GM19467 (cell line): ENCODE measurements around the gene UBE2D4.
A peak's percentile ranks its signal among the peaks of the same experiment; 100 is the strongest.
"Not testable (repeated sequence)": the region's sequence is repeated elsewhere in the genome, so short reads cannot be mapped to it uniquely, and the experiment has no call there.

Experiments
- ATAC-seq: cut with Tn5 transposase; IDR thresholded peaks from one replicate; pipeline ENCODE4 v1.9.1; 2021; ENCODE audit warnings: mild to moderate bottlenecking, moderate library complexity; ENCODE audit not compliant: unreplicated experiment

Gene UBE2D4

DNA sequence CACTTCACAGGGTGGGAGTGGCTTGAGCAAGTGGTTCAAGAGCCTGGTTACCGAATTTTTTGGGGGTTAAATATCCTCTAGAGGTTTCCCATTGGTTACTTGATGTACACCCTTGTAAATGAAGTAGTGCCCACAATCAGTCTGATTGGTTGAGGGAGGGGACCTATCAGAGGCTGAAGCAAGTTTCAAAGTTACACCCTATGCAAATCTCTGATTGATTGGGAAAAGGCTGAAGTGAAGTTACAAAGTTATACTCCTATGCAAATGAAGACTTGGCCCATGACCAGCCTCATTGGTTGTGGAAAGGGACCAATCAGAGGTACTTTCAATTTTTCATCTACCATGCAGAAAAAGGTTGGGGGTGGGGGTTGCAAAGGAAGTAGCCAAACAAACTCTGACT, 34.7 kb downstream of the UBE2D4 start:
- ATAC-seq = no peak

- ATAC-seq = not testable (repeated sequence)
These were observed 40.2 kb downstream of the UBE2D4 start for GRCh38 chr7:43966392-43966791.

DNA sequence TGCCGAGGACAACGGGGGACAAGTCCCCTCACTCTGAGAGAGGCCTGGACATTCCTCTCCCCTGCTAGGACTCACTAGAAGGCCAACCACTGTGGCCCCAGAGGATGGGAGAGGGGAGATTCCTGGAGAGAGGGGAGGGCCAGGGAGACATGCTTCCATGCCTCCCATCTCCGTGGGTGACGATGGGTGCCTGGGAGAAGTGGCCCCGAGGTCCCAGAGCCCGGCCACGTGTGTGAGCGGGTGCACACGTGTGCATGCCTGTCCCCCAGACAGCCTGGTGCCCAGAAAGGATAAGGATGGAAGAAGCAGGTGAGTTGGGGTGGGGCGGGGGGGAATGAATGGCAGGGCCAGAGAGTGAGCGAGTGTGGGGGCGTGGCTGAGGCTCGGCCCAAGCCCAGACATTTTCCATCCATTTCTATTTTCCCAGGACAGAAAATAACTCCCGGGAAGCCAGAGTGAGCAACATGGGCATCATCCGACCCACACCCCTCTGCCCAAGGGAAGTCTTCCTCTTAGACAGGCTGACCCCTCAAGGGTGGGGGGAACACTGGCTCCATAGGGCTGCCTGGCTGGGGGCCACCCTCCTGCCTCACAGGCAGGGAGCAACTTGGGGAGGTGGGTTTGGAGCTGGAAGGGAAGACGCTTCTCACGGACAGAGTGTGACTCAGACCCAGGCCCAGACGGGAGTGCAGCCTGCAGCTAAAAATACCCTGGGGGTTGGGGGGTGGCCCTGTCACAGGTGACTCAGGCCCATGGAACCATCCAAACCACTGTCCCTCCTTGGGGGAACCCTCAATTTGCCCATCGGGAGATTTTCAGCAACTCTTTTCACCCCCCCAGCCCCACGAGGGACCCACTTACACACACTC, 42.2 kb downstream of the UBE2D4 start:
- not testable (repeated sequence) for ATAC-seq

GRCh38 chr7:43969586-43969985, 43.4 kb downstream of the UBE2D4 start:
- ATAC-seq = not testable (repeated sequence)

GRCh38 chr7:43970698-43971097, 44.5 kb downstream of the UBE2D4 start:
- ATAC-seq = not testable (repeated sequence)

GRCh38 chr7:43974033-43974573, 47.9 kb downstream of the UBE2D4 start:
- ATAC-seq = not testable (repeated sequence)

GRCh38 chr7:43974725-43975482, 48.7 kb downstream of the UBE2D4 start:
- ATAC-seq = not testable (repeated sequence)

- no peak for ATAC-seq
These were observed 51.3 kb downstream of the UBE2D4 start for GRCh38 chr7:43977525-43977924.

DNA sequence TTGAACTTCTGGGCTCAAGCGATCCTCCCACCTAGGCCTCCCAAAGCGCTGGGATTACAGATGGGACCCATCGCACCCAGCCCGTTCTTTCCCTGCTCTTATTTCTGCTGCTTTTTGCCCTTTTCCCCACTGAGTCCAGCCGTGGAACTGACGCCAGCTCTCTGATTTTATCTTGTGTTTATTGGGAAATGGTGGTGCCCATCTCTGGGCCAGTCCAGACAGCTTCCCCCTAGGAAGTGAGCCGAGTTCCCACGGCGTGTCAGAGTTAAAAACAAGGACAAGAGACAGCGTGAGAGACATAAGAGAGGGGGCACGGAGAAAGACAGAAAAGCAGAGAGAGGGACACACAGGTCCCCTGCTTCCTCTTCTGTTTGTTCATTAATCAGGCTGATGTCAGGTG, 51.9 kb downstream of the UBE2D4 start:
- ATAC-seq = not testable (repeated sequence)

GRCh38 chr7:43982848-43983247, 56.6 kb downstream of the UBE2D4 start:
- ATAC-seq = not testable (repeated sequence)

GRCh38 chr7:43983736-43984135, 57.5 kb downstream of the UBE2D4 start:
- ATAC-seq = not testable (repeated sequence)

DNA sequence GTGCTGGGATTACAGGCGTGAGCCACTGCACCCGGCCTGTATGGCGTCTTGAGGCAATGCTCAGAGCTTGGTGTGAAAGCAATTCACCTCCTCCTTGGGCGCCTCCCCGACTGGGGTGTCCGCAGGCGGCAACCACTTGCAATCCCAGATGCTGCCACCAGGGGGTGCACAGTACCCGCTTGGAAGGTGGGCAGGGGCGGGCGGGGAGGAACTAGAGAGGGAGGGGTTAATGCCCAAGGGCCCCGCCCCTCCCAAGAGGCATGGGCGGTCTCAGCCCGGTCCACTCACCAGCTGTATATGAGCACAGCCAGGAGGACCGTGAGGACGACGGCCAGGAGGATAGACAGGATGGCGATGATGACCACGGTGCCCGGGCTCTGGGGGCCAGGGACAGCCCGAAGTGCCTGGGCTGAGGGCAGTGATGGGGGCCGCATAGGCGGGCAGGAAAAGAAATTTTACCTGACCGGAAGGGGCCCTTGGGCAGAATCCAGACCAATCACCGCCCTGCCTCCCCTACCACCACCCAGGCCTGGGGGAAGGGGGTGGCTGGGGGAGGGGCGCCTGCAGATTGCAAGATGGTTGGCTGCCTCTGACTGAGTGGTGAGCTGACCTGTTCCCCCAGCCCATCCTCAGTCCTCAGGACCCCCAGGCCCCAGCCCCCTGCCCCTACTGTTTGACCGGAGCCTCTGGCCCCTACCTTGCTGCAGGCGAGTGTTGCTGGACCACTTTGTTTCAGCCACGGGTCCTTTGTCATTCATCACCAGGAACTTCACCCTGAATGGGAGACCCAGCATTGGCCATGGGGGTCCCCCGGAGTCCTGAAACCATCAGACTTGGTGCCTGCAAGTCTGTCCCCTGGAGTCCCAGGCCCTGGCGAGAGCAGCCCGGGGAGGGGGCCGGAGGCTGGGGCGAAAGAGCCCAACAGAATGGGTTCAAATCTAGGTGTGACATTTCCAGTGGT, 59.9 kb downstream of the UBE2D4 start:
- ATAC-seq = peak; percentile 77

- not testable (repeated sequence) for ATAC-seq
These were observed 61.2 kb downstream of the UBE2D4 start for GRCh38 chr7:43987476-43987875.

GRCh38 chr7:43990011-43990585, 63.9 kb downstream of the UBE2D4 start:
- not testable (repeated sequence) for ATAC-seq

DNA sequence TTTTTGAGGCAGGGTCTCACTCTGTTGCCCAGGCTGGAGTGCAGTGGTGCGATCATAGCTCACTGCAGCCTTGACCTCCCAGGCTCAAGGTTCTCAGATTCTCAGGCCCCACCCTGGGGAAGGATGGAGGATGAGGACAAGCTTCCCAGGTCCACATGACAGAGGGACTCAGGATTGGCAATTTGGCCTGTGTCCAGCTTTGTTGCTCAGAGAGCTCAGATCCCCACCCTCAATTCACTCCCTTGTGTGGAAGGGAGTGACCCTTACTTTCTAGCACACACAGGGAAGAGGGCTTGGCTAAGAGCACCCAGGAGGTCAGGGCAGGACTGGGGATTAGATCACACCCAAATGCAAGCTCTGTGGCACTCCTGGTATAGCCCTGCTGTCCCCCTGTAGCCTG, 64.6 kb downstream of the UBE2D4 start:
- ATAC-seq = not testable (repeated sequence)

- ATAC-seq = peak; percentile 87
These were observed 66.7 kb downstream of the UBE2D4 start for GRCh38 chr7:43992896-43993295.

DNA sequence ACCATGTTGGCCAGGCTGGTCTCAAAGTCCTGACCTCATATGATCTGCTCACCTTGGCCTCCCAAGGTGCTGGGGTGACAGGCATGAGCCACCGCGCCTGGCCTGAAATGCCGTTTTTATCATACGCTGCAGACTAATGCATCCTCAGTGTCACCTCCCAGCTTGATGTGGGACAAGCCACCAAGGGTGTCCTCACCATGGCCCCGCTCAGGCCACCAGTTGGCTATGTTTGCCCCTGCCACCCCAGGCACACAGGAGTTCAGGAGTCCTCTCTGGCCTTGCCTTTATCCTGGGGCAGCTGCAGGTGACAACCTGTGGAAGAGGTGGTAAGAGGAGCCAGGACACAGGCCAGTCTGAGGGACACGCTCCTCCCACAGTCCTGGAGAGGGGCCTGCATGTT, 68.4 kb downstream of the UBE2D4 start:
- not testable (repeated sequence) for ATAC-seq

DNA sequence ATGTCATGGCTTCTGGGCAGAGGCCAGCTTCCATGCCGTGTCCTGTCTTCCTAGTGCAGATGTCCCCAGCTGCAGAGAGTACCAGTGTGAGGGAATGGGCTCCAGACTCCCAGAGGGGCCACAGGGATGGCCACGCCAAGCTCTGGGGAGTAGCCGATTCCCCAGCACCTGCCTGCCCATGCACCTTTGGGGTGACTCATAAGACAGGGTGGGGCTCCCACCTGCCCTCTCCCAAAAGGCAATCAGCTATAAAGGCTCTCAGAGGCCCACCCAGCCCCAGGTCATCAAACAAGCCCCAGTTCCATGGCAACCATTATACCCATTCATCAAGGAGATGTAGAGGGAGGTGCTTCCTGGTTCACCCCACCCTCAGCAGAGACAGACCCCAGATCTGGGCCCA, 71.3 kb downstream of the UBE2D4 start, which contains the start of gene SPDYE1:
SPDYE1 (plus strand) TSS at position 366 of the 400 bp plus-strand sequence. CDS start 2,053 bp downstream, outside the sequence.
- not testable (repeated sequence) for ATAC-seq
